ENCODE measurements around the gene ITPK1. TPM values are rescaled to one million over a fixed set of nuclear protein-coding genes. Genes with fewer than 3 reads are reported as not detected.

ITPK1 gene
- total RNA-seq, 4 donors from 2014 or later, result 132 to 172 (median 157) TPM

GRCh38 chr14:92951912-92952471 lies 163.7 kb downstream of the ITPK1 start:
- Histone ChIP-seq H3K4me1 (no peaks in the 10 kb centered on the region), H3K9me3 (no peaks in the 10 kb centered on the region), H3K27me3 (no peaks in the 10 kb centered on the region), H3K4me3 (no peak overlapping the region), H3K27ac (no peak overlapping the region), H3K36me3 (peaks cover 0 to 80% (median 0%) of the 10 kb centered on the region in 3 donors)
- TF ChIP-seq CTCF (IDR thresholded peaks at IDR 0.05), result peak; percentile 79 to 94 (median 92)
- TF ChIP-seq POLR2A (IDR thresholded peaks at IDR 0.05), result no peak
- DNase-seq, result peak; percentile 81 to 91 (median 87)

- H3K4me1 ChIP-seq, result peaks cover 0 to 4% (median 0%) of the 10 kb centered on the region in 4 donors
- H3K4me3 ChIP-seq, result no peak overlapping the region
- TF ChIP-seq POLR2A (IDR thresholded peaks at IDR 0.05) (no peak), CTCF (IDR thresholded peaks at IDR 0.05) (no peak)
- peaks cover 0 to 75% (median 0%) of the 10 kb centered on the region in 3 donors for H3K36me3 ChIP-seq
- no peaks in the 10 kb centered on the region for H3K27me3 ChIP-seq
- H3K27ac ChIP-seq, result no peak overlapping the region
- H3K9me3 ChIP-seq, result no peaks in the 10 kb centered on the region
- no peak for DNase-seq
These were observed 164.5 kb downstream of the ITPK1 start for GRCh38 chr14:92951261-92951660.

GRCh38 chr14:92950773-92951172 lies 165.0 kb downstream of the ITPK1 start:
- TF ChIP-seq POLR2A (IDR thresholded peaks at IDR 0.05) (no peak), CTCF (IDR thresholded peaks at IDR 0.05) (no peak)
- H3K4me3 ChIP-seq, result no peak overlapping the region
- no peaks in the 10 kb centered on the region for H3K9me3 ChIP-seq
- peaks cover 0 to 75% (median 0%) of the 10 kb centered on the region in 3 donors for H3K36me3 ChIP-seq
- peaks cover 0 to 7% (median 0%) of the 10 kb centered on the region in 4 donors for H3K4me1 ChIP-seq
- no peak overlapping the region for H3K27ac ChIP-seq
- no peak for DNase-seq
- H3K27me3 ChIP-seq, result no peaks in the 10 kb centered on the region

GRCh38 chr14:92950193-92950540 lies 165.6 kb downstream of the ITPK1 start:
- H3K9me3 ChIP-seq, result no peaks in the 10 kb centered on the region
- H3K4me1 ChIP-seq, result peaks cover 0 to 7% (median 0%) of the 10 kb centered on the region in 4 donors
- no peaks in the 10 kb centered on the region for H3K27me3 ChIP-seq
- no peak overlapping the region for H3K4me3 ChIP-seq
- no peak overlapping the region for H3K27ac ChIP-seq
- peaks cover 0 to 79% (median 0%) of the 10 kb centered on the region in 3 donors for H3K36me3 ChIP-seq
- DNase-seq, result no peak
- TF ChIP-seq CTCF (IDR thresholded peaks at IDR 0.05) (no peak), POLR2A (IDR thresholded peaks at IDR 0.05) (no peak)

GRCh38 chr14:92949496-92950192 lies 166.1 kb downstream of the ITPK1 start:
- no peak for TF ChIP-seq CTCF (IDR thresholded peaks at IDR 0.05)
- TF ChIP-seq POLR2A (IDR thresholded peaks at IDR 0.05), result no peak
- no peak for DNase-seq
- no peak overlapping the region for H3K4me3 ChIP-seq
- H3K27ac ChIP-seq, result no peak overlapping the region
- H3K4me1 ChIP-seq, result peaks cover 0 to 7% (median 0%) of the 10 kb centered on the region in 4 donors
- no peaks in the 10 kb centered on the region for H3K27me3 ChIP-seq
- no peaks in the 10 kb centered on the region for H3K9me3 ChIP-seq
- H3K36me3 ChIP-seq, result peaks cover 0 to 79% (median 0%) of the 10 kb centered on the region in 3 donors
